ENCODE data around the gene GJD3. TPM values are rescaled to one million over a fixed set of nuclear protein-coding genes. Genes with fewer than 3 reads are reported as not detected.

Gene GJD3
- polyA plus RNA-seq, 1 donor from 2014 or later, result not detected

- Histone ChIP-seq H3K79me2 (replicated peaks; ENCODE audit: insufficient read depth, low read length) (peaks cover 68% of the 10 kb centered on the region), H4K20me1 (ENCODE audit: insufficient read depth) (no peaks in the 10 kb centered on the region), H3K36me3 (ENCODE audit: insufficient read depth, low read length) (no peaks in the 10 kb centered on the region), H3K27ac (ENCODE audit: low read length) (peak overlapping the region; percentile 68), H2AFZ (ENCODE audit: low read depth, low read length) (peak overlapping the region; percentile 7), H3K4me2 (ENCODE audit: low read length) (peak overlapping the region; percentile 78), H3K9me2 (ENCODE audit: insufficient read depth, low read length) (no peaks in the 10 kb centered on the region), H3K9ac (ENCODE audit: low read length) (peak overlapping the region; percentile 97), H3K27me3 (ENCODE audit: insufficient read depth, low read depth, low read length) (no peaks in the 10 kb centered on the region), H3F3A (ENCODE audit: insufficient read depth, low read length, poor library complexity, severe bottlenecking) (peaks cover 2% of the 10 kb centered on the region), H3K4me3 (ENCODE audit: low read length) (peak overlapping the region; percentile 91), H3K9me3 (ENCODE audit: low read length) (no peaks in the 10 kb centered on the region)
- TF ChIP-seq REST (IDR thresholded peaks at IDR 0.05; ENCODE audit: borderline replicate concordance) (peak; percentile 30), POLR2AphosphoS5 (IDR thresholded peaks at IDR 0.05) (peak; percentile 23), MXI1 (conservative IDR thresholded peaks at IDR 0.05; ENCODE audit: poor library complexity, severe bottlenecking) (peak; percentile 36), EZH2 (IDR thresholded peaks at IDR 0.05; ENCODE audit: borderline replicate concordance, insufficient read depth, low read length, poor library complexity, severe bottlenecking) (no peak)
Observed at GRCh38 chr17:40345161-40345993, 19.2 kb downstream of the GJD3 start.

- H3K9me3 ChIP-seq (ENCODE audit: low read length), result no peaks in the 10 kb centered on the region
- H3K79me2 ChIP-seq (replicated peaks; ENCODE audit: insufficient read depth, low read length), result peaks cover 70% of the 10 kb centered on the region
- no peaks in the 10 kb centered on the region for H3K27me3 ChIP-seq (ENCODE audit: insufficient read depth, low read depth, low read length)
- peaks cover 2% of the 10 kb centered on the region for H3F3A ChIP-seq (ENCODE audit: insufficient read depth, low read length, poor library complexity, severe bottlenecking)
- H3K4me2 ChIP-seq (ENCODE audit: low read length), result peak overlapping the region; percentile 78
- H3K36me3 ChIP-seq (ENCODE audit: insufficient read depth, low read length), result no peaks in the 10 kb centered on the region
- TF ChIP-seq EP300 (conservative IDR thresholded peaks at IDR 0.05; ENCODE audit: poor library complexity, severe bottlenecking) (no peak), REST (IDR thresholded peaks at IDR 0.05; ENCODE audit: borderline replicate concordance) (no peak), RAD21 (conservative IDR thresholded peaks at IDR 0.05) (no peak), POLR2AphosphoS5 (IDR thresholded peaks at IDR 0.05) (no peak), CTCF (IDR thresholded peaks at IDR 0.05; ENCODE audit: poor library complexity, severe bottlenecking) (no peak), SMC3 (conservative IDR thresholded peaks at IDR 0.05; ENCODE audit: poor library complexity) (peak; percentile 17), EZH2 (IDR thresholded peaks at IDR 0.05; ENCODE audit: borderline replicate concordance, insufficient read depth, low read length, poor library complexity, severe bottlenecking) (no peak), TAF1 (IDR thresholded peaks at IDR 0.05; ENCODE audit: low read depth) (no peak), MXI1 (conservative IDR thresholded peaks at IDR 0.05; ENCODE audit: poor library complexity, severe bottlenecking) (peak; percentile 66)
- H2AFZ ChIP-seq (ENCODE audit: low read depth, low read length), result no peak overlapping the region
- H3K27ac ChIP-seq (ENCODE audit: low read length), result peak overlapping the region; percentile 68
- H3K9me2 ChIP-seq (ENCODE audit: insufficient read depth, low read length), result no peaks in the 10 kb centered on the region
- peak overlapping the region; percentile 91 for H3K4me3 ChIP-seq (ENCODE audit: low read length)
- H4K20me1 ChIP-seq (ENCODE audit: insufficient read depth), result no peaks in the 10 kb centered on the region
- H3K9ac ChIP-seq (ENCODE audit: low read length), result peak overlapping the region; percentile 97
Observed at GRCh38 chr17:40344421-40345160, 19.9 kb downstream of the GJD3 start.

Measured in neural cell (in vitro differentiated cells).